ENCODE results near the gene SYT7. TPM values are rescaled to one million over a fixed set of nuclear protein-coding genes. Genes with fewer than 3 reads are reported as not detected.

The SYT7 gene
- total RNA-seq, 2 donors from 2014 or later: 2.0 to 3.4 TPM

- H3K4me1 ChIP-seq (ENCODE audit: control insufficient read depth, insufficient read depth, low read length): no peaks in the 10 kb centered on the region
- DNase-seq: no peak
- H3K36me3 ChIP-seq (ENCODE audit: control insufficient read depth, insufficient read depth, low read length): no peaks in the 10 kb centered on the region
- Mint-ChIP-seq H3K9me3 (no peaks in the 10 kb centered on the region), H3K27ac (no peak overlapping the region), H3K36me3 (ENCODE audit: low read depth) (no peaks in the 10 kb centered on the region), H3K4me1 (peaks cover 21% of the 10 kb centered on the region), H3K27me3 (ENCODE audit: insufficient read depth) (peaks cover 4% of the 10 kb centered on the region), H3K4me3 (no peak overlapping the region)
- TF ChIP-seq CTCF (conservative IDR thresholded peaks at IDR 0.05): no peak
- no peak overlapping the region for H3K27ac ChIP-seq (ENCODE audit: low read depth, low read length)
- no peak overlapping the region for H3K9ac ChIP-seq (ENCODE audit: extremely low read depth, low read length, poor library complexity, severe bottlenecking)
- no peaks in the 10 kb centered on the region for H3K27me3 ChIP-seq (ENCODE audit: control insufficient read depth, insufficient read depth, low read length, poor library complexity, severe bottlenecking)
- no peaks in the 10 kb centered on the region for H3K9me3 ChIP-seq (ENCODE audit: control insufficient read depth, low read length)
- no peak overlapping the region for H3K4me3 ChIP-seq (ENCODE audit: low read length)
- 92 to 93% methylated on average over 27 to 32 of the region's 32 CpGs for WGBS, 2 experiments (ENCODE audit: insufficient coverage in 1 of 2, insufficient read length in 1 of 2)
These were observed 45.7 kb downstream of the SYT7 start for GRCh38 chr11:61534933-61535839.

- no peaks in the 10 kb centered on the region for H3K27me3 ChIP-seq (ENCODE audit: control insufficient read depth, insufficient read depth, low read length, poor library complexity, severe bottlenecking)
- no peaks in the 10 kb centered on the region for H3K9me3 ChIP-seq (ENCODE audit: control insufficient read depth, low read length)
- H3K27ac Mint-ChIP-seq: no peak overlapping the region
- 88 to 90% methylated on average over 24 to 35 of the region's 36 CpGs for WGBS, 2 experiments (ENCODE audit: insufficient coverage in 1 of 2, insufficient read length in 1 of 2)
- DNase-seq: no peak
- no peaks in the 10 kb centered on the region for H3K36me3 Mint-ChIP-seq (ENCODE audit: low read depth)
- no peak overlapping the region for H3K27ac ChIP-seq (ENCODE audit: low read depth, low read length)
- H3K27me3 Mint-ChIP-seq (ENCODE audit: insufficient read depth): no peaks in the 10 kb centered on the region
- no peaks in the 10 kb centered on the region for H3K9me3 Mint-ChIP-seq
- H3K4me3 ChIP-seq (ENCODE audit: low read length): no peak overlapping the region
- H3K4me1 ChIP-seq (ENCODE audit: control insufficient read depth, insufficient read depth, low read length): no peaks in the 10 kb centered on the region
- H3K4me3 Mint-ChIP-seq: no peak overlapping the region
- H3K9ac ChIP-seq (ENCODE audit: extremely low read depth, low read length, poor library complexity, severe bottlenecking): no peak overlapping the region
- no peak for TF ChIP-seq CTCF (conservative IDR thresholded peaks at IDR 0.05)
- no peaks in the 10 kb centered on the region for H3K36me3 ChIP-seq (ENCODE audit: control insufficient read depth, insufficient read depth, low read length)
- peaks cover 13% of the 10 kb centered on the region for H3K4me1 Mint-ChIP-seq
These were observed 46.6 kb downstream of the SYT7 start for GRCh38 chr11:61534025-61534932.

GRCh38 chr11:61533401-61533800 is 47.5 kb downstream of the SYT7 start:
- H3K27me3 ChIP-seq (ENCODE audit: control insufficient read depth, insufficient read depth, low read length, poor library complexity, severe bottlenecking): no peaks in the 10 kb centered on the region
- no peaks in the 10 kb centered on the region for H3K9me3 Mint-ChIP-seq

More at GRCh38 chr11:61533401-61533800, 47.5 kb downstream of the SYT7 start:
- no peak overlapping the region for H3K9ac ChIP-seq (ENCODE audit: extremely low read depth, low read length, poor library complexity, severe bottlenecking)
- no peak overlapping the region for H3K27ac ChIP-seq (ENCODE audit: low read depth, low read length)
- no peak for DNase-seq
- WGBS, 2 experiments (ENCODE audit: insufficient coverage in 1 of 2, insufficient read length in 1 of 2): 85 to 90% methylated on average over 7 to 8 of the region's 8 CpGs
- no peak overlapping the region for H3K4me3 Mint-ChIP-seq
- no peak for TF ChIP-seq CTCF (conservative IDR thresholded peaks at IDR 0.05)
- H3K36me3 ChIP-seq (ENCODE audit: control insufficient read depth, insufficient read depth, low read length): no peaks in the 10 kb centered on the region
- no peaks in the 10 kb centered on the region for H3K9me3 ChIP-seq (ENCODE audit: control insufficient read depth, low read length)
- peaks cover 4% of the 10 kb centered on the region for H3K4me1 Mint-ChIP-seq
- H3K36me3 Mint-ChIP-seq (ENCODE audit: low read depth): no peaks in the 10 kb centered on the region
- H3K27ac Mint-ChIP-seq: no peak overlapping the region
- H3K4me1 ChIP-seq (ENCODE audit: control insufficient read depth, insufficient read depth, low read length): no peaks in the 10 kb centered on the region
- H3K4me3 ChIP-seq (ENCODE audit: low read length): no peak overlapping the region
- no peaks in the 10 kb centered on the region for H3K27me3 Mint-ChIP-seq (ENCODE audit: insufficient read depth)

Data from endodermal cell (in vitro differentiated cells).